NCI-H510A treated with DMSO at 0.1 percent for 48 hours (cell line): ENCODE measurements around the gene WIPF1.

Experiments used
- DNase-seq: peaks from one replicate; lab custom pipeline; 2025; lab: John Stamatoyannopoulos, UW

Gene WIPF1

GRCh38 chr2:174595116-174595809 lies 2.3 kb downstream of the WIPF1 start:
- no peak for DNase-seq

- DNase-seq = no peak
These were observed 3.1 kb downstream of the WIPF1 start for GRCh38 chr2:174594456-174594855.

- peak; percentile 86 for DNase-seq
These were observed 3.9 kb downstream of the WIPF1 start for GRCh38 chr2:174593574-174594203.

- no peak for DNase-seq
These were observed 4.6 kb downstream of the WIPF1 start for GRCh38 chr2:174593041-174593440.

GRCh38 chr2:174591740-174592139 lies 5.9 kb downstream of the WIPF1 start:
- DNase-seq = no peak

GRCh38 chr2:174590928-174591648 lies 6.5 kb downstream of the WIPF1 start:
- DNase-seq = no peak

GRCh38 chr2:174590346-174590745 lies 7.3 kb downstream of the WIPF1 start:
- no peak for DNase-seq

GRCh38 chr2:174589334-174589733 lies 8.3 kb downstream of the WIPF1 start:
- DNase-seq = no peak

- DNase-seq = no peak
These were observed 9.1 kb downstream of the WIPF1 start for GRCh38 chr2:174588463-174588862.

- DNase-seq = no peak
These were observed 10.0 kb downstream of the WIPF1 start for GRCh38 chr2:174587579-174587978.

- DNase-seq = no peak
These were observed 10.9 kb downstream of the WIPF1 start for GRCh38 chr2:174586418-174587295.

- DNase-seq = peak; percentile 42
These were observed 11.8 kb downstream of the WIPF1 start for GRCh38 chr2:174585657-174586252.

GRCh38 chr2:174585146-174585545 lies 12.5 kb downstream of the WIPF1 start:
- peak; percentile 82 for DNase-seq

- no peak for DNase-seq
These were observed 16.1 kb downstream of the WIPF1 start for GRCh38 chr2:174581491-174581890.

- no peak for DNase-seq
These were observed 16.7 kb downstream of the WIPF1 start for GRCh38 chr2:174580951-174581350.

- DNase-seq = no peak
These were observed 19.5 kb downstream of the WIPF1 start for GRCh38 chr2:174577967-174578589.

GRCh38 chr2:174575124-174575776 lies 22.4 kb downstream of the WIPF1 start:
- no peak for DNase-seq

GRCh38 chr2:174574657-174575056 lies 22.9 kb downstream of the WIPF1 start:
- peak; percentile 94 for DNase-seq

GRCh38 chr2:174573621-174574081 lies 24.0 kb downstream of the WIPF1 start:
- no peak for DNase-seq

GRCh38 chr2:174572556-174572955 lies 25.0 kb downstream of the WIPF1 start:
- no peak for DNase-seq
